Metanephros (tissue), 1 donor: Measurements from ENCODE around the gene GP1BB. TPM values are rescaled to one million over a fixed set of nuclear protein-coding genes. Genes with fewer than 3 reads are reported as not detected.

Source experiments
- total RNA-seq: library from RNA; depleted of rRNA; stranded (reverse); fragments of >200 nt; gene quantifications from one replicate; pipeline ENCODE4 v1.2.3, GENCODE V29; 2014

Gene GP1BB
- 16.9 TPM for total RNA-seq

DNA sequence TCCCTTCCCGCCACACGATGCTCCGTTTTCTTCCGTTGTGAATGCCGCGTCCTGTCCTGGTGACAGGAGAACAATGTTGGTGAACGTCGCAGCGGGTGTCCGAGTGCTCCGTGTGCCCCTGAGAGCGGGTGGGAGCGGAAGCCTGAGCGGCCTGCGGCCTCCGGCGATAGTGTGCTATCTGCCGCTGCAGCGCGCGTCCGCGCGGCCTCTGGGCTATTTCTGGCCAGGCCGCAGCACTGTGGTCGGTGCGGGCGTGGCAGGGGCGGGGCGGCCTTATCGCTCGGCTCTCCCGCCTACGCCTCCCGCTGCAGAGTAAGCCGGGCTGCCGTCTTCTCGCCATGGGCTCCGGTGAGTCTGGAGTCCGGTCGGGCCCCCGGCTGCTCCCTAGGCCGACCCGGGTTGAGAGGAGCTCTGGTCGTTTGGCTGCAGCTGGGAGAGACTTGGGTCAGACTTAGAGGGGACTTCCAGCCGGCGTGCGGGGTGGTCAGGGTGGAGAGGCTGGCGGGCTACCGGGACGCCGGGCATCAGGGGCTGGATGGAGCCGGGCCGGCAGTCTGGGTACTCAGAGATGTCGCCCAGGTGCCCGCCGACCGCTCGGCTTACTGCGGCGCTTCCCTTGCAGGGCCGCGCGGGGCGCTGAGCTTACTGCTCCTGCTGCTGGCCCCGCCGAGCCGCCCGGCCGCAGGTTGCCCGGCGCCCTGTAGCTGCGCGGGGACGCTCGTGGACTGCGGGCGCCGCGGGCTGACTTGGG lies at the start of gene GP1BB:
TSS of gene GP1BB (plus strand) at position 308 of the 751 bp plus-strand sequence. CDS start at position 339, 31 bp downstream.

DNA sequence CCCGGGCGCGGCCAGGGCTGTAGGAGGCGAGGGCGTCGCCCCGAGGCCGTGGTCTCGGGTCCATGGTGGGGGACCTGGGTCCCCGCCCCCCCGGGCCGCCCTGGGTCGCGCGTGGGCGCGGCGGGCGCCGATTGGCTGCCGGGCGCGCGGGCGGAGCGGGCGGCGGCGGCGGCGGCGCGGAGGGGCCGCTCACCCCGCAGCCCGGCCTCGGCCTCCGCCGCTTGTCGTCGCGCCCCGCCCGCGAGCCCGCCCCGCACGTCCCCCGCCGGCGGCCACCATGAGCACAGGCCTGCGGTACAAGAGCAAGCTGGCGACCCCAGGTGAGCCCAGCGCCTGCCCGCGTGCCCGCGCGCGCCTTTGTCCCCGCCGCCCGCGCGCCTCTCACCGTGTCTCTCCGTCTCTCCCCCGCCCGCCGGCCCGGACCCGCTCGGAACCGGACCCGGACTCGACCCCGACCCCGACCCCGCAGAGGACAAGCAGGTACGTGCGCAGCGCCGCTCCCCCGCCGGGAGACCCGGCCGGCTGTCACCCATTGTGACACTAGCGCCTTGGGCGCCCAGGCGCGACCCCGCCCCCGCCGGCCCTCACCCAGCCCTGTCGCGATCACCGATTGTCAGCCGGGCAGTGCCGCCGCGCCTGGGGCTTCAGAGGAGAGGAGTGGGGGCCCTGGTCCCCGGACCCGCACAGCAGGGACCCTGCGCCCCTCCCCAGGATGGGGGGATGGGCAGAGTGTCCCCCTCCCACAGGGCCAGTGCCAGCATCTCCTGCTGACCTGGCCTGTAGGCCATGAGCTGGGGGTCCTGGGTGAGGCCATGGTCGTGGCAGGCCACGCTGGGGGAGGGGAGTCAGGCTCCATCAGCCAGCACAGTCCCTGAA lies 8.8 kb upstream of the GP1BB start, which contains the start of gene SEPTIN5:
TSS of gene SEPTIN5 (plus strand) at position 192 of the 876 bp plus-strand sequence. CDS start at position 278, 86 bp downstream.

DNA sequence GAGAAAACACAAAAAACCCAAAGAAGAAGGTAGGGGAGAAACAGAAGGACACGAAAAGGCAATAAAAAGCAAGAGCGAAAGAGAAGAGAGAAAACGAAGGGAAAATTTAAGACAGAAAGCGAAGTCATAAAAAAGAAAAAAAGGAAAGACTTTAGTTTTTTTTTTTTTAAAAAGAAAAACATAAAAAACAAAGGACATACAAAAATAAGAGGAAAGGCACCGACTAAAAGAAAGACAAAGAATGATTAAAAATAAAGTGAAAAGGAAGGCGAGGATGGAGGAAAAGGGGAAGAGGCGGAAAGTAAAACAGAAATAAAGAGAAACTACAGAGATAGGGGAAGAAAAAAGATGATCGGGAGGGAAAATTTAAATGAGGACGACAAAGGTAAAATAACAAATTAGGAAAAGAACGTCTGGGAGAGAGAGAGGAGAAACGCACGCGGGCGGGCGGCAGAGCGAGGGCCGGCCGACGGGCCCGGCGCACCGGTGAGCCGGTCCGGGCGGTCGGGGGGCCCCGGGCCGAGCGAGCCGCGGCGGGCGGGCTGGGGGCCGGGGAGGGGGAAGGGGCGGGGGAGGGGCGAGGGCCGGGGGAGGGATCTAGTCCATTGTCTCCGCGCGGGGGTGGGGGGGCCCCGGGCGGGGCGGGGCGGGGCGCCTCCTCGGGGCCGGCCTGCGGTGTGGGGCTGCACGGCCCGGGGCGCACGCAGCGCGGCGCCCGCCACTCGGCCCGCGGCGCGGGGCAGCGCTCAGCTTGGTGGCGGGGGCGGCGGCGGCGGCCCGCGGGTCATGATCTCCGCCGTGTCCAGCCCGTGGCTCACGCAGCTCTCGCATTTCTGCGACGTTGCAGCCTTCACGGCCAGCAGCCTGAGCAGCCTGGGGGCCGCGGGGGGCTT lies 37.0 kb downstream of the GP1BB start, which contains the start of gene TBX1:
TSS of gene TBX1 (plus strand) at position 721 of the 893 bp plus-strand sequence. CDS start at position 787, 66 bp downstream.

Other genes starting within 250 kb of the GP1BB start
- 29.4 TPM for gene UFD1, start 244.3 kb upstream of the GP1BB start, total RNA-seq
- gene CDC45, start 243.6 kb upstream of the GP1BB start, total RNA-seq = 11.9 TPM
- gene CLDN5, start 199.1 kb upstream of the GP1BB start, total RNA-seq = 91.8 TPM
- gene SEPTIN5, start 9.0 kb upstream of the GP1BB start, total RNA-seq = 39.4 TPM
- 3.9 TPM for gene TBX1, start 37.2 kb downstream of the GP1BB start, total RNA-seq
- 8.0 TPM for gene GNB1L, start 131.3 kb downstream of the GP1BB start, total RNA-seq
- gene RTL10, start 131.3 kb downstream of the GP1BB start, total RNA-seq = 16.8 TPM
- 136 TPM for gene COMT, start 218.2 kb downstream of the GP1BB start, total RNA-seq
- 21.5 TPM for gene TXNRD2, start 218.3 kb downstream of the GP1BB start, total RNA-seq